Non-pigmented ciliary epithelial cell (primary cell): Measurements from ENCODE around the gene ARHGAP26.

ENCODE experiments used
- DNase-seq: peaks from one replicate; pipeline ENCODE4 v3.0.0-alpha.2; 2010; ENCODE audit warnings: low read depth

The ARHGAP26 gene

DNA sequence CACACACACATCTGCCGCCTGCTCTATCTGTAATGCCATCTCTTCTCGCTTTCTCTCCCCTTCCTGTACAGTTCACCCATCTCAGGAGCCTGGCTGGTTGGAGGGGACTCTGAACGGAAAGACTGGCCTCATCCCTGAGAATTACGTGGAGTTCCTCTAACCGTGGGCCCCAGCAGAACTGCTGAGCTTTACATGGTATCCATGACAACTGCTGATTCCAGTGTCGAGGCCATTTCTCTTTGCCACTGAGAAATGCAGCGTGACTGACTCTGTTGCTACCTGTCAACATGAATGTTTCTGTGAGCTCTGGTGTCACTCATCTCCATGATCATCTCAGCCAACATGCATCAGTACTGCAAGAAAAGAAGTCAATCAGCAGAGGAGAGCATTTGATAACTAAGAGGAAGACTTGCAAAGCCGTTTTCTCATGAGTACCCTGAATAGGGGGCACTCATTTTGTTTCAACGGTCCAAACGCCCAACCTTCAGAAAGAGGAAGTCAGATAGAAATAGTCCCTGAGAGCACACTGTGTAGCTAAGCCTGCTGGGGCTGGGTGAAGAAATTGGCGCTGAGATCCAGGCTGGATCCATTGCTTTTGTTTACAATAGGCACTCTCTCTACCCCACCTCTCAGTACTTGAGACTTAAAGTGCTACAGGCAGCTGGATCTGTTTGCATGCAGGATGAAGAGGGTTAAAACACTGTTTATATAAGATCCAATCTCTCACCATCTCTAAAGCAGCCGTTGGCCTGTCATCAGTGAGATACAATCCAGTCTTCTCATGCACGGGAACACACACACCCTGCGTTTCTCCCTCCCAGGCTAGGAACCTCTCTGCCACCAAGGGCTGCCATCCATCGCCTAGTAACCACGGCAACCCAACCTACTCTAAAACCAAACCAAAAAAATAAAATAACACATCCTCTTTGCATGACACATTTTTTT is 452.4 kb downstream of the ARHGAP26 start:
- DNase-seq, result no peak

DNA sequence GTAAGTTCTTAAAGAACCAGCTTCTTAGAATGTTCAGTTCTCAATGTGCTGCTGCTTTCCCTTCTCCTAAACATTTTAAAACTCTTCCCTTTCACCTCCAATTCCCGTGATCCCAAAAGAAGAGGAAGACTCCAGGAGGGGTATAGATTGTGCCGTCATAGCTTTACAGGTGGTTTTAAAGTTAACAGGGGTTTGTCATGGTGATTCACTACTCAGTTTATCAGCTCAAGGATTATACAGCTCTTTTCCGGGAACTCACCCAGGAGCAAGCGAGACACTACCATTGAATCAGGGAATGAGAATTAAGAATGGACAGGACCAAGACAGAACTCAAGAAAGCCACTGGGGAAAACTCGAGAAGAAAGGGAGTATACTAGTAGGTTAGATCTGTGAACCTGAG is 454.5 kb downstream of the ARHGAP26 start:
- DNase-seq, result no peak

DNA sequence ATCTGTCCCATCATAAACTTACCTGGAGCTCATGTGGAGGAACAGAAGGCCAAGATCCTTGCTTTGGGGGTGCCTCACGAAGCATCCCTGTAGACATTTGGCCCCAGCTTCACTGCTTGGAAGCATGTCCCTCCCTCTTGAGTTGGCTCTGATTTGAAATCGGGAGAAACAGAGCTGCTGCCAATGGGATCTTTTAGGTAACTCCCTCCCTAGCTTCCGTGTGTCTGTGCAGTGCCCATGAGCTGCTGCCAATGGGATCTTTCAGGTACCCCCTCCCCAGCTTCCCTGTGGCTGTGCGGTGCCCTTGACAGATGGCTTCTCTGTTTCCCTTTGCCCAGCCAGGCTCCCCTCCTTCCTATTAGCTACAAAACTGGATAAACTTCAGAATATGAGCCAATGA is 455.3 kb downstream of the ARHGAP26 start:
- DNase-seq, result no peak

DNA sequence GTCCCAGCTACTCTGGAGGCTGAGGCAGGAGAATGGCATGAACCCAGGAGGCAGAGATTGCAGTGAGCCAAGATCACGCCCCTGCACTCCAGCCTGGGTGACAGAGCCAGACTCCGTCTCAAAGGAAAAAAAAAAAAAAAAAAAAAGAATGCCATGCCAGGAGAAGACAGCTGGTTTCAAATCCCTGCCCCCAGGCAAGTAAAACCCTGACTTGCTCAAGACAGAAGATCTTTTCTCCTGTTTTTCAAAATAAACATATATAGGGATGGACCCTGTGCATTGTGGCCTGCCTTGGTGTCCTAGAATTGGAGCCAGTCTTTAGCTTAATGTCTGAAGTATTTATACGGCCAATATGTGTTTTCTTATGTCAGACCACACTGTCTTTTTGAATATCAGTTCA is 456.2 kb downstream of the ARHGAP26 start:
- DNase-seq, result no peak

DNA sequence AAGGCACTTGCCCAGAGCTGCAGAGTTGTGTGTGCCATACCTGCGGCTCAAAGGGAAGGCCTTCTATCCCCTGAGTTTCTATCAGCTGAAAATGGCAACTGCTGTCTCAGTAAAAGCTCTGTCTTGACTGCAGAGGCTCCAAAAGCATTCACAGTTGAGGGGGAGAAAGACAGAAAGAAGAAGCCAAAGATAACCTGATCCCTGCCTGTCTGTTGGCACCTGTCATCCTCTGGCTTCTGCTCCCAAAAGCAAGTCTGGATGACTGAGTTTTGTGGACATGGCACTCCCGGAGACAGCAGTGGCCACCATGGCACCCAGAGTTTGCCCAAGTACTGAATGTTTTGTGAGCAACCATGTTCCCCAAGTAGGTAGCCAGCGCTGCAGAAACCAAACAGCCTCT is 456.7 kb downstream of the ARHGAP26 start:
- no peak for DNase-seq

DNA sequence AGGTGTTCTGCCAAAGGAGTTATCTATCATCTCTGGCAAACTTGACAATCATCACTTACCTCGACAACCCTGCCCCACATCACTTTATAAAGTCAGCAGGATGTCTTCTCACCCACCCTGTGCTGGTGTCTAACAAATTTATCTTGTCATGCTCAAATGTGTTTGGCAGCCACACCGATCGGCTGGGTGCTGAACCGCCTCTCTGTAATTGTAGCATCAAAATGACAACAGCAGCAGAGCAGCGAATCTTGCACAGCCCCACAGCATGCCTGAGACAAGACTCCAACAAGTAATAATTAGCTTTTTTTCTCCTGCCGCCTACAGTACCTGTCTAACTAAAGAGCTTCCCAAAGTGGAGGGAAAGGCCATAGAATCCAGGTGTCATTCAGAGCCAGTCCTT is 457.1 kb downstream of the ARHGAP26 start:
- no peak for DNase-seq

DNA sequence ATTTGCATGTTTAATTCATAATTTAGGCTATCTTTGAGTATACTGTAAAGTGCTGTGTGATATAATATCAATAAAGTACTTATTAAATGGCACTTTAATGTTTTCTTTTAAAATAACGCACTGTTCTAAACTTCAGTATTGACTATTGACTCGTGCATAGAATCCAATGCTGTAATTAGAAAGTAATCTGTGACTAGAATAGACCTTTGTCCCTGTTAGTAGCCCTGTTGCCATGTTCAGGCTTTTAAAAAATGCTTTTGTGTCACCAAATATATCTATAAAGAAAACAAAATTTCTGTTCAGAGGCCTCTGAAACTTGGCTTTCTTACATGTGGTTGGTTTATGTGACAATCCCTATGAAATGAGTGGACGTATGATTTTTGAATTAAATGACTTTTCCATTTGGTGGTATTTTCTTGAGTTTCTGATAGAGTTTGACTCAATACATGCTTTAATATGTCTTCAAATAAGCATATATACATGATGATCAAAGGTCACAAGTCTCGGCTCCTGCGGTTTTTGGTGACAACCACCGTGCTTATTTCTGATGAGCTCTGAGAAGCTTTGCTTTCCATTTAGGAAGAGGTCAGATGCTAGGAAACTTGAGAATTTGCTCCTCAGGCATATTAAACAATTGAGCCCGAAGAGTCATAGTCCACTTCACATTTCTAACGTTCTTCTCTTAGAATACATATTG is 458.6 kb downstream of the ARHGAP26 start:
- DNase-seq, result no peak

DNA sequence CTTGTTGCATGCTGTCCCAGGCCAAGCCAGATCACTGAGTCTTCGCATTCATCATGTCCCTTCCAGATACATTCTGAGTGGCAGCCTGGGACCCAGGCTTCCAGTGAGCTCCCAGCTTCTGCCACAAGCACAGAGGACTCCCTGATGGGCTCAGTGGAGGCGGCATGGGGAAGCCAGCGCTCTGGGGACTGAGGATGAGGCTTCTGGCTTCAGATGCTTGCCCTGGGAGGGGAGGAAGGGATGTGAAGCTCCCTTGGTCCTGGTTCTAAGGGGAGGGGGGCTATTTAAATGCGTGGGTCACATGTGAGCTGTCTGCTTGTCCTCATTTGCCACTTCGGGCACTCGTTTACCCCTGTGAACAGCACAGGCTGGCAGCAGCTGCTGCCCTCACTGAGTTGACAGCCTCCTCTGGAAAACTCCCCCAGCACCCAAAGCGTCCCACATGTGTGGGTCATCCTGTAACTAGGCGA is 459.3 kb downstream of the ARHGAP26 start:
- no peak for DNase-seq

DNA sequence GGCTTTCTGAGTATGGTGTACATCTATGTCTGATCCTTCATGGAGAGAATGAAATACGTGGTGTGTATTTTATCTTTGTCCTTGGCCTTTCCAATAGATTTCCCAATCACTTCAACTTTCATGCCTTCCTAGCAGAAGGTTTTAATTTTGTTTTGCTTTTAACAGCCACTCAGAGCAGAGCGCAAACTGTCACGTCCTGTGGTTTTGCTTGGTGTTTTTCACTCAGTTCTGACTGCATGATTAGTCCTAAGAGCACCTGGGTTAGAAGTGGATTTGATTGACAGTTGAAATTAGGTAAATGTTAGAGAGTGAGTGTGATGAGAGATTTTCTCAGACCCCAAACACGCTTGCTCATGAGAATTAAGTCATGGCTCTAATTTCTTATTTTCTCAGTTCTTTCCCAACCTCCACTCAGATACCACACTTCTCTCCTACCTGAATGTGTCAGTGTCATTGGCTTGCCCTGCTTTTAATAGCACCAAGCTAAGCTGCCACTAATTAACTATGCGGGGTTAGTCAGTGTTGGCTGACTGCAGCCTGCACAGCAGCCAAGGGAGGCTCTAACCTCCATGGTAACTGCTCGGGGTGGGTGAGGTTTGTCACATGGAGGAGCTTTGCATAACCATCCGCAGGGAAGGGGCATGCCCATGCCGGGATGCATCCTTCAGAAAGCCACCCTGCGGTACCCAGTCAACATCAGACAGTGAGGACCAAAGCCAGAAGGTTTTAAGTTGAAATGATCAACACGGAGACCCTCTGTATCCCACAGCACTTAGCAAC is 459.9 kb downstream of the ARHGAP26 start:
- DNase-seq, result no peak

DNA sequence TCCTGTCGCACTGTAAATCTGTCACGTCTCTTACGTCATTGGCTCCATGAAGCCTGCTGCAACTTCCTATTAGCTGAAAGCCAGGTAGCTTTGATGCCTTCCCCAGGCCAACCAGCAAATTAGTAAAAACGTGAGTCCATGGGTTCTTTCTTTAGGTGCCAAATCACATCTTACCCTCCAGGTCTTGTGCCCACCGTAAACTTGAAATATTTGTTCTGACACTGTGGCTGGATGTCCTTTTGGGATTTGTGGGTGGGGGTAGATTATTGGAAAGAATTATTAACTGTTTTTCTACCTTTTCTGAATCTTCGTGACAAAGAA is 460.5 kb downstream of the ARHGAP26 start:
- no peak for DNase-seq

DNA sequence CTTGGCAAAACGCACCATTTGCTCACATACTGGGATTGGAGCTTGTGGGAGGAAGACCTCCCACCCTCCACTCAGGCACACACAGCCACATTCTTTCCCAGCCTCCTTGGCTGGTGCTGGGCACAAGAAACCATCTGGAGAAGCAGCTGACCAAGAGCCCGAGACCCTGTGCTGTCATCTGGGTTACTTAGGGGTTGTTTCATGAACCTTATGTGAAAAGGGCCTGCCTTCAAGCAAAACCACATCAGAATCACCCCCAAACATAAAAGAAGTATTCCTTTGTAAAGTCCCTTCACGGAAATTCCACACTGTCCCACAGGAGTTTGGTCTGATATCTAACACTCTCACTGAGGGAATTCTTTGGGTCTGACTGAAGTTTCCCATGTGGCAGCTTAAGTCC is 461.2 kb downstream of the ARHGAP26 start:
- no peak for DNase-seq

DNA sequence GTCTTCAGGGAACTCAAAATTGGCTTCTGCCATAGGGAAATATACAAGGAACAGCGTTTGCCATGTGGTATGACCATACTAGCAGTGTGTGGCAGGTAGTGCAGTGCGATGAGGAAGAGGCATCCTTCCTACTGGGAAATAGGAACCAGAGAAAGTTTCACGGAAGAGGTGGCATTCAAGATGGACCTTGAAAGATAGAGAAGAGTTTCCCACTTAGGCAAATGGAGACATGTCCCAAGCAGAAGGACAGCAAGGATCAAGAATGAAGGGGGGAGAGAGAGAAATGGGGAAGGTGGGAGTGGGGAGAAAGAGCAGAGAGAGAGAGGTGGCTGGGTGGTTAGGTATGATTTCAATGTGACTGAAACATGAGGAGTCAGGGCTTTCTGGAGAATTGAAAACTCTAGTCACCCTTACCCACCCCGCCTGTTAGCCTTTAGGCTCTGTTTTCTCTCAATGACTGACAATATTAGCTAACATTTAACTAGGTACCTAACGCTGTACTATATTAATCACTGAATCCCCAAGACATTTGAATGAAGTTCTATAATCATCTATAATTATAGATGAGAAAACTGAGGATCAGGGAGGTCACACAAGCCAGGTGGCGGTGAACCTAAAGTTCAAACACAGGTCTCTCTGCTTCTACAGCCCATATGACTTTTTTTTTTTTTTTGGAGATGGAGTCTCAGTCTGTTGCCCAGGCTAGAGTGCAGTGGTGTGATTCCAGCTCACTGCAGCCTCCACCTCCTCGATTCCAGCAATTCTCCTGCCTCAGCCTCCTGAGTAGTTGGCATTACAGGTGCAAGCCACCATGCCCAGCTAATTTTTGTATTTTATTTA is 462.0 kb downstream of the ARHGAP26 start:
- no peak for DNase-seq

DNA sequence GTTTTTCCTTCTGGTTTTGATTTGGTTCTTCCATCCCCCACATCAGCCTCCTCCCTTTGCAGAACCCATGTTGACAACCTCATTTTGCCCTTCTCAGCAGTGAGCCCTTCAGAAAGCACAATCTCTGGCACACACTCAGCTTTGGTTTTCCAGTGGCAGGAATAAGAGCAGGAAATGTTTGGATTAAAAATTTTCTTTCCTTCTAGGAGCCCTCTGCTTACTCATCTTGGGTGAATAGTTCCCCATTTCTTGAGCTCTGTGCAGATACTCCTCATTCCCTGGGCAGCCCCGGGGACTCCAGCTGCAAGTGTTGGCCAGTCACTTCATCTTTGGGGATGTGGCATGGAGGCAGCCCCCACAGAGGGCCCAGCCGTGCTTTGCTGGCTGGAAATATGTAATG is 462.9 kb downstream of the ARHGAP26 start:
- DNase-seq, result no peak

DNA sequence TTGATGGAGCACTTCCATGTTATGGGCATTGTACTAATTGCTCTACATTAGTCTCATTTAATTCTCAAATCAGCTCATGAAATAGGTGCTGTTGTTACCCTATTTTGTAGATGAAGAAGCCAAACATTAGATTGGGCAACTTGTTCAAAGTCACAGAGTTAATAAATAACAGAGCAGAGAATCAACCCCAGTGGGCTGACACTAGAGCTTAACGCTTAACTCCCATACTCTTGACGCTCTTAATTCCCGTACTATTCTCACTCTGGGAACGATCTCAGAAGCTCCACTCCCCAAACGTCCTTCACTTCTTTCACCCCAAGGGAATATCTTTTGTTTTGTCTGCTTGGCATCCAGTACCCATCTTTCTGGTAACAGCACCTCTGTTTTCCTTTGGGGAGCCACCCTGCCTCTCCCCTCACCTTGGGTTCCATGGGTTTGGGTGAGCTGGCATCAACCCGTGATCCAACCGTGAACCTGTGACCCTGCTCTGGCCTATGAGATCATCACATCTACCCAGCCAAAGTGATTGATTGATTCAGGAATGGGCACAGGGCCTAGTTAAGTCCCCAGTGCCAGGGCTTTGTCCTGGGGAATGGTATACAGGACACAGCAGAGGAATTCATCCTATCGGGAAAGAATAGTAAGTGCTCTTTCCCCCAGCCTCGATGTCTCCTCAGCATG is 464.1 kb downstream of the ARHGAP26 start:
- DNase-seq, result no peak

DNA sequence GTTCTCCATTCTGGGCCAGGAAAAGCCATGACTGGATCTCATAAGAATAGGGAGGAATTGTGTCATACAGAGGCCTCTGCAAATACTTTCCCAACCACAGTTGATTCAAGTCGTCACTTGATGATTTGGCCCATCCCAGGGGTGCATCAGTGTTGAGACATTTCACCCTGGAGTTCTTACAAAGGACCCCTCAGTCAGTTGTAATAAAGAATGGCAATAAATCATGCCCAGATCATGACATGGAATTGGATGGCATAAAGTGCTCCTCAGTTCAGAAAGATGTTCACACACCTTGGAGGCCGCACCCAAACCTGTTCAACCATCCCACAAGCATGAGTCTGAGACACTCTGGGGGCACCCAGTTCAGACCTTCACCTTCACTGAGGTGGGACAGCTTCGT is 465.2 kb downstream of the ARHGAP26 start:
- no peak for DNase-seq

DNA sequence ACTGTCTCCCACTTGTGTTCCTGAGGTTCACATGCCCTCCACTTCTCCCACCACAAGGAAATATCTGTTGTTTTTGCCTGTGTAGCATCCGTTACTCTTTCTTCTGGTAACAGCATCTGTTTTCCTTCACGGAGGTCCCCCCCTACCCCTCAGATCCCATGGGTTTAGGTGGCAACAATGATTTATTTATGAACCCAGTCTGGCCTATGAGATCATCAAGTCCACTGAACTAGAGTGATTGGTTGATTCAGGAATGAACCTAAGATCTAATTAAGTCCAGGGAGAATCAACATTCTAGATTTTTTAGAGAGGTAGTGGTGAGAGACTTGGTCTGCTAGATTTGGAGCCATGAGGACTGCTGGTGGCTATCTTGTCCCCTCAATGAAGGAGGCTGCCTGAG is 466.5 kb downstream of the ARHGAP26 start:
- no peak for DNase-seq

DNA sequence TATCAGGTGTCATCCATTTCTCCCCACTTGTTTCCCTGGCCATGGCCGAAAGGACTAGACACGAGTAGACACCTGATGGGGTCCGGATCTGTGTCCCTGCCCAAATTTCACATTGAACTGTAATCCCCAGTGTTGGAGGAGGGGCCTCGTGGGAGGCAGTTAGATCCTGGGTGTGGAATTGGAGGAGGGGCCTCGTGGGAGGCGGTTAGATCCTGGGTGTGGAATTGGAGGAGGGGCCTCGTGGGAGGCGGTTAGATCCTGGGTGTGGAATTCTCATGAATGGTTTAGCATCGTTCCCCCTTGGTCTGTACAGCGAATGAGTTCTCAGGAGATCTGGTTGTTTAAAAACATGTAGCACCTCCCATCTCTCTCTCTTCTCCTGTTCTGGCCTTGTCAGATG is 467.5 kb downstream of the ARHGAP26 start:
- no peak for DNase-seq

DNA sequence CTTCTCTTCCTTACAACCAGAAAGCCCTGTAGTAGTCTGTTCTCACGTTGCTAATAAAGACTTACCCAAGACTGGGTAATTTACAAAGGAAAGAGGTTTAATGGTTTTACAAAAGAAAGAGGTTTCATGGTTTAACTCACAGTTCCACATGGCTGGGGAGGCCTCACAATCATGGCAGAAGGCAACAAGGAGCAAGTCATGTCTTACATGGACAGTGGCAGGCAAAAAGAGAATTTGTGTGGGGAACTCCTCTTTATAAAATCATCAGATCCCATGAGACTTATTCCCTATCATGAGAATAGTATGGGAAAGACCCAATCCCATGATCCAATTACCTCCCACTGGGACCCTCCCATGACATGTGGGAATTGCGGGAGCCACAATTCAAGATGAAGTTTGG is 468.4 kb downstream of the ARHGAP26 start:
- no peak for DNase-seq

DNA sequence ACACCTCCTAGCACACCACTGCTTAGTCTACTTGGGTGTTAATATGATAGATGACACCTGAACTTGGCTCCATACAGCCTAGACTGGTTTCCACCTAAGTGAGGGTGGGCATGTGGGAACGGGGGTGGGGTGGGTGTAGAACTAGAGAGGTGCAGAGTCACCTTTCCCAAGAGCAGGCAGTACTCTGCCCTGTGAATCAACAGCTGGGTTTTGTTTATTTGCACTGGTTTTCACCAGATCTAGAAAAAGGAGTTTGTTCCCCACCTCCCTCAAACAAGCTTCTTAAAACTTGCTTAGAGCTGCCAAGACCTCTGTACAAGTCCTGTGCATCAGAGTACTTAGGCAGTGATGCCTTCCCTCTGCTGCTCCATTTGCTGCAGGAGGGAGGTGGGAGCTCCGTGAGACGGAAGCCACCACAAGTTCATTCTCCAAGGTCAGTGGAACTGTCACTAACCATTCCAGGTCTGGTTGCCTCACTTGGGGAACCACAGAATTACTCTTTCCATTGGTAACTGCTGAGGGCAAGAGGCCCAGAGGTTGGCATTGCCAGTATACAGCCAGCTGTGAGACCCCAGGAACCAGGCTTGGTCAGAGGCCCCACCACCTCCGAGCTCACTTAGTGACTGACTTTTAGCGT is 469.8 kb downstream of the ARHGAP26 start:
- DNase-seq, result no peak

DNA sequence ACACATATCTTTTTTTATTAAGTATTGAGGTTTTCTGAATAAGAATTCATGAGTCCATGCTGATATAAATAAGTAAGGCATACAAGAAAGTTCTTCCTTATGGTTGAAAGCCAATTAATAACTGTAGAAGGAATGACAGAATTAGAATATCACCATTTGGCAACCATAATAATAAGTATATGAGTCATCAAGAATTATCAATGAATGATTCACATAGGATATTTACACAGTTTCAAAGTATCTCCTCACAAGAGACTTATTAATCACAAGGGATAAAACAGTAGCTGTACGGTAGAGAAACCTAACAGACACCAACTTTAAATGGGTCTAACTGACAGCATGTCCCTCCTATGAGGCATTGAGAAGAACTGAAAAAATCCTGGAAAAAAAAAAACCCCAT is 471.7 kb downstream of the ARHGAP26 start:
- no peak for DNase-seq

DNA sequence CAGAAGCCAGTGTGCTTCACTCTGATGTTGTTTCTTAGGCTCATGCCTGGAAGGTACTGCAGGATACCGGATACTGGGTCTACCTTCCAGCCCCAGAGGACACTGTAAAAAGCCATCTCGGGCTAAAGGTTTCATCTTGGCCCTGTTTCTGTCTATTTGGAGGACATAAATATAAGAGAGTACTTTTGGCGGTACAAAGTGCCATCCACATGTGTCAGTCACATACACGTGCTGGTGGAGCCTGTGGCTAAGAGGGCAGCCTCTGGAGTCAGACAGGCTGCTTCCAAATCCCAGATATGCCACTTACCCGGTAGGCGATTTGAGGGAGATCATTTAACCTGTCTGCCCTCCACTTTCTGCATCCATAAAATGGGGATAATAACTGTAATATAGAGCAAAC is 472.9 kb downstream of the ARHGAP26 start:
- DNase-seq, result no peak
